Heart right ventricle (tissue), 16 donors: Measurements from ENCODE around the gene LLGL2. TPM values are rescaled to one million over a fixed set of nuclear protein-coding genes. Genes with fewer than 3 reads are reported as not detected.

Experiments used
- ATAC-seq, 8 donors: fragments of 200-7000 bp; cut with Tn5 transposase; one replicate each; pipeline ENCODE4 v1.9.1; 2020; ENCODE audit warnings: mild to moderate bottlenecking in 8 of 8, moderate library complexity in 8 of 8, moderate number of reproducible peaks in 1 of 8
- DNase-seq, 2 donors: peaks; one replicate each; pipeline ENCODE4 v3.0.0-alpha.2; 2020
- H3K27ac ChIP-seq, 10 donors: fragments of 200-600 bp; sonication (generic) in 2 of 10; one replicate each; pipeline versions ENCODE4 v1.5.0 to v1.8.0; 2020 to 2022; ENCODE audit warnings: mild to moderate bottlenecking in 3 of 10
- H3K27me3 ChIP-seq, 7 donors: fragments of 200-600 bp; one replicate each; pipeline ENCODE4 v1.8.0; 2021 to 2022; ENCODE audit warnings: mild to moderate bottlenecking in 2 of 7
- H3K36me3 ChIP-seq, 9 donors: fragments of 200-600 bp; sonication (generic) in 1 of 9; one replicate each; pipeline versions ENCODE4 v1.5.0 to v1.8.0; 2020 to 2022; ENCODE audit warnings: mild to moderate bottlenecking in 2 of 9
- H3K4me1 ChIP-seq, 9 donors: fragments of 200-600 bp; sonication (generic) in 1 of 9; one replicate each; pipeline versions ENCODE4 v1.5.0 to v1.8.0; 2020 to 2022; ENCODE audit warnings: mild to moderate bottlenecking in 4 of 9
- H3K4me3 ChIP-seq, 10 donors: fragments of 200-600 bp; sonication (generic) in 2 of 10; one replicate each; pipeline versions ENCODE4 v1.5.0 to v1.8.0; 2020 to 2022; ENCODE audit warnings: mild to moderate bottlenecking in 7 of 10, moderate library complexity in 2 of 10
- H3K9me3 ChIP-seq, 11 donors: fragments of 200-600 bp in 10 of 11; sonication (generic) in 2 of 11; one replicate each; pipeline versions ENCODE4 v1.5.0 to v1.8.0; 2013 to 2022; ENCODE audit warnings: mild to moderate bottlenecking in 2 of 11, control low read depth in 1 of 11, moderate library complexity in 1 of 11
- WGBS, 2 donors: extraction: QIAGEN DNeasy Blood & Tissue Kit; methylation state at CpG; one replicate each; pipeline ENCODE4 v1.1.7; 2013; ENCODE audit warnings: inconsistent platforms in 1 of 2; 5-methylcytosine and 5-hydroxymethylcytosine counted together
- intact Hi-C, 10 donors: fragments of 100-400 bp; cut with DNase I; formaldehyde crosslinking; loops; one replicate each; pipeline versions ENCODE4 v1.11.1 to v1.14.2; 2022
- long read RNA-seq, 3 donors: library from polyadenylated mRNA; unstranded; transcript quantifications; one replicate each; pipeline ENCODE4 v2.0.0, GENCODE V29; 2020 to 2021
- polyA plus RNA-seq, 2 donors: library from polyadenylated mRNA; stranded (reverse); fragments of 200-250 nt; gene quantifications; one replicate each; pipeline ENCODE4 v1.2.3, GENCODE V29; 2013
- total RNA-seq, 10 donors: library from RNA; stranded (reverse); fragmentation: NEBNext Ultra II Directional in 3 of 10; extraction: Animal tissue kit (Norgen Biotek cat#: 25700) in 3 of 10; gene quantifications; one replicate each; pipeline versions ENCODE4 v1.2.1 to v1.2.4, GENCODE V29; 2021 to 2023
- TF ChIP-seq, protein P1 (sequence below), 9 donors: fragments of 200-600 bp; sonication (generic) in 2 of 9; IDR thresholded peaks; one replicate each; pipeline versions ENCODE4 v1.5.0 to v1.8.0; 2021 to 2022; ENCODE audit warnings: antibody characterized with exemption in 9 of 9, mild to moderate bottlenecking in 5 of 9, moderate library complexity in 1 of 9
- donor health status: Arrhythmogenic right ventricular cardiomyopathy.
- donor health status: ischemic (EF 13 %, LVEDD 7.1; RV severe dilation, severe dysfunction).
- donor health status: healthy with polysubstance abuse.
- donor health status: DM: no; HTN: yes; CAD: no.
- donor health status: DM: no; HTN: no; CAD: no.
- donor health status: ischemic (EF 25% LVEDD 6.9; RV normal size, moderate dysfunction).
- donor health status: ischemic (EF 25% LVEDD 5.7; RV mildly dilated, moderate dysfunction).
- donor health status: healthy.
- donor health status: DM: yes; HTN: yes; CAD: no.
- donor health status: Ischemic cardiomyopathy.
- donor health status: ischemic (EF 35%, LVEDD 5.7; RV mildly dilated, moderate dysfunction).
- donor health status: nonischemic (EF 11% LVEDD 7.7; RV severe dilation, severe dysfunction).
- donor health status: DM: yes; HTN: yes; CAD: no.
- donor health status: PGD.
- donor health status: ischemic (EF 29% LVEDD 5.4; RV normal size, mild dysfunction).
- donor health status: nonischemic (EF 23%, LVEDD 6.1; RV moderate dilation, normal function).

Gene LLGL2, protein sequence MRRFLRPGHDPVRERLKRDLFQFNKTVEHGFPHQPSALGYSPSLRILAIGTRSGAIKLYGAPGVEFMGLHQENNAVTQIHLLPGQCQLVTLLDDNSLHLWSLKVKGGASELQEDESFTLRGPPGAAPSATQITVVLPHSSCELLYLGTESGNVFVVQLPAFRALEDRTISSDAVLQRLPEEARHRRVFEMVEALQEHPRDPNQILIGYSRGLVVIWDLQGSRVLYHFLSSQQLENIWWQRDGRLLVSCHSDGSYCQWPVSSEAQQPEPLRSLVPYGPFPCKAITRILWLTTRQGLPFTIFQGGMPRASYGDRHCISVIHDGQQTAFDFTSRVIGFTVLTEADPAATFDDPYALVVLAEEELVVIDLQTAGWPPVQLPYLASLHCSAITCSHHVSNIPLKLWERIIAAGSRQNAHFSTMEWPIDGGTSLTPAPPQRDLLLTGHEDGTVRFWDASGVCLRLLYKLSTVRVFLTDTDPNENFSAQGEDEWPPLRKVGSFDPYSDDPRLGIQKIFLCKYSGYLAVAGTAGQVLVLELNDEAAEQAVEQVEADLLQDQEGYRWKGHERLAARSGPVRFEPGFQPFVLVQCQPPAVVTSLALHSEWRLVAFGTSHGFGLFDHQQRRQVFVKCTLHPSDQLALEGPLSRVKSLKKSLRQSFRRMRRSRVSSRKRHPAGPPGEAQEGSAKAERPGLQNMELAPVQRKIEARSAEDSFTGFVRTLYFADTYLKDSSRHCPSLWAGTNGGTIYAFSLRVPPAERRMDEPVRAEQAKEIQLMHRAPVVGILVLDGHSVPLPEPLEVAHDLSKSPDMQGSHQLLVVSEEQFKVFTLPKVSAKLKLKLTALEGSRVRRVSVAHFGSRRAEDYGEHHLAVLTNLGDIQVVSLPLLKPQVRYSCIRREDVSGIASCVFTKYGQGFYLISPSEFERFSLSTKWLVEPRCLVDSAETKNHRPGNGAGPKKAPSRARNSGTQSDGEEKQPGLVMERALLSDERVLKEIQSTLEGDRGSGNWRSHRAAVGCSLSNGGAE
- total RNA-seq (1 to 10 TPM; 1.1 to 5.0 (median 2.6) TPM), polyA plus RNA-seq (10 to 100 TPM in 1 of 2 donors, 1 to 10 TPM in 1; 5.6 to 14.8 TPM)
- long read RNA-seq, donor 1, partial matches to known transcripts, result 5 of 10 reads
- long read RNA-seq, donor 1, other reads (novel, unspliced or antisense), result 4 of 10 reads
- long read RNA-seq, donor 2, partial matches to known transcripts, result 2 of 8 reads
- long read RNA-seq, donor 2, other reads (novel, unspliced or antisense), result 3 of 8 reads
- long read RNA-seq, donor 3, partial matches to known transcripts, result 2 of 4 reads
- long read RNA-seq, donor 3, other reads (novel, unspliced or antisense), result 2 of 4 reads

DNA sequence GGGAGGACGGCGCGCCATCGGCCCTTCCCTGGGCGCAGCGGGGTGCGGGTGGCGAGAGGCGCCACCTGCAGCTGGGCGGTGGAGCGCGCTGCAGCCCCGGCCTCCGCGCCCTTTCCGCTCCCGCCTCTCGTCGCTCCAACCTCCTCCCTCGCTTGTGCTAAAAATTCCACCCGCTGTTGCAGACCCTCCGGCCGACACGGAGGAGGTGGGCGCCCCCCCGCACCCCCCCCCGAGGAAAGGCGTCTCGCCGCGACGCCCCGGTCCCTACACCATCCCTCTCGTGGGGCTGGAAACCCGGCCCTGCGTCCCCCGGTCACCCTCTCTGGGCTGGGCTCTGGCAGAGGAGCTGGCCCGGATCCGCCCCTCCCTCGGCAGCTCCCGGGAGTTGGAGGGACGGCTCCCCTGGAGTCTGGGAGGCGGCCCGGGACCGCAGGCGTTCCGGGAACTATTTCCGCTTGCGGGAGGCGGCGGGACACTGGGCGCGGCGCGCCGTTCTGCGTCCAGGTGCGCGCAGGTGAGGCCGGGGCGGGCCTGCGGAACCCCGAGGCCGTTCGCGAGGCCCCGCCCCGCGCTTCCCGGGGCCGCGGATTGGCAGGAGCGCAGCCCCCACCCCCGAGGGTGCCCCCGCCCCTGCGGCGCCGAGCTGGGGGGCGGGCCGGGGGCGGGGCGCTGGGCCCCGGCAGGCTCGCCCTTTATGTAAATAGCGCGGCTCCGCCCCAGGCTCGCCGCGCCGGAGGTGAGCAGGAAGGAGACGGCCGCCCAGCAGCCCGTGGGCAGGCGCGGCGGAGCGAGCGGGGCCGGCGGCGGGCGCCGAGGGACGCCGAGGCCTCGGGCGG, at the start of gene LLGL2:
TSS of gene LLGL2 (plus strand) at position 728 of the 836 bp plus-strand sequence. CDS start 17,730 bp downstream, outside the sequence.
- intact Hi-C loops, result loop anchor here in 3 of 10 donors (2.0 to 5.0 kb wide), 3 partner anchors 57 to 98 kb away; no protein-coding TSS in a partner anchor
- 1% methylated on average over 81 to 107 of the region's 108 CpGs for WGBS, 2 donors
- peak within 1 kb of the TSS; percentile 7 to 80 (median 68) for H3K4me3 ChIP-seq
- no peaks in the 10 kb centered on the region for H3K9me3 ChIP-seq
- peak in 1 of 2 donors; percentile 75 for DNase-seq
- H3K27ac ChIP-seq, result peak within 1 kb of the TSS in 9 of 10 donors; percentile 26 to 78 (median 64)
- peaks cover 0 to 22% (median 3%) of the 10 kb centered on the region in 9 donors for H3K36me3 ChIP-seq
- ATAC-seq, result peak; percentile 81 to 92 (median 86)
- TF ChIP-seq, protein P1, sequence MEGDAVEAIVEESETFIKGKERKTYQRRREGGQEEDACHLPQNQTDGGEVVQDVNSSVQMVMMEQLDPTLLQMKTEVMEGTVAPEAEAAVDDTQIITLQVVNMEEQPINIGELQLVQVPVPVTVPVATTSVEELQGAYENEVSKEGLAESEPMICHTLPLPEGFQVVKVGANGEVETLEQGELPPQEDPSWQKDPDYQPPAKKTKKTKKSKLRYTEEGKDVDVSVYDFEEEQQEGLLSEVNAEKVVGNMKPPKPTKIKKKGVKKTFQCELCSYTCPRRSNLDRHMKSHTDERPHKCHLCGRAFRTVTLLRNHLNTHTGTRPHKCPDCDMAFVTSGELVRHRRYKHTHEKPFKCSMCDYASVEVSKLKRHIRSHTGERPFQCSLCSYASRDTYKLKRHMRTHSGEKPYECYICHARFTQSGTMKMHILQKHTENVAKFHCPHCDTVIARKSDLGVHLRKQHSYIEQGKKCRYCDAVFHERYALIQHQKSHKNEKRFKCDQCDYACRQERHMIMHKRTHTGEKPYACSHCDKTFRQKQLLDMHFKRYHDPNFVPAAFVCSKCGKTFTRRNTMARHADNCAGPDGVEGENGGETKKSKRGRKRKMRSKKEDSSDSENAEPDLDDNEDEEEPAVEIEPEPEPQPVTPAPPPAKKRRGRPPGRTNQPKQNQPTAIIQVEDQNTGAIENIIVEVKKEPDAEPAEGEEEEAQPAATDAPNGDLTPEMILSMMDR (IDR thresholded peaks at IDR 0.05), result peak; percentile 15 to 74 (median 49)
- peaks cover 0 to 23% (median 16%) of the 10 kb centered on the region in 9 donors for H3K4me1 ChIP-seq
- H3K27me3 ChIP-seq, result peaks cover 0 to 18% (median 0%) of the 10 kb centered on the region in 7 donors

DNA sequence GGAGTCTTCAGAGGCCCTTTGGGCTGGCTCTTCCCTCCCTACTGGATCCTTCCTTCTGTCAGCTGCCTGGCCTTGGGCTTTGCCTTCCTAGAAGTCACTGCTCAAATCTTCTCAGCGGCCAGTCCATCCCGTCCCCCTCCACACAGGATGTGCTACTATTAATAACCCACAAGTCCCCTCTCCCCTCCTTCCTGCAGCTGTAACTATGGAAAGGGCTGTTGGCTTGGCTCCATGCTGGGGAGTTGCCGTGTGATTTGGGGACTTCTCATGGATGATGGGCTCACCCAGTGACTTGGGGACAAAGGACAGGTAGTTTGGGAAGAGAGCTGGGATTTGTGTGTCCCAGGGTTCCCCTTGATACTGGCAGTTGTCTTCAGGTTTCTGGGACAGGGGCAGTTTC, 49.6 kb upstream of the LLGL2 start:
- intact Hi-C loops, result loop anchor here in 2 of 10 donors (5.0 to 10.0 kb wide), 3 partner anchors 34 to 51 kb away; no protein-coding TSS in a partner anchor
- WGBS, 2 donors, result 0 to 9% methylated on average over 3 of the region's 3 CpGs

DNA sequence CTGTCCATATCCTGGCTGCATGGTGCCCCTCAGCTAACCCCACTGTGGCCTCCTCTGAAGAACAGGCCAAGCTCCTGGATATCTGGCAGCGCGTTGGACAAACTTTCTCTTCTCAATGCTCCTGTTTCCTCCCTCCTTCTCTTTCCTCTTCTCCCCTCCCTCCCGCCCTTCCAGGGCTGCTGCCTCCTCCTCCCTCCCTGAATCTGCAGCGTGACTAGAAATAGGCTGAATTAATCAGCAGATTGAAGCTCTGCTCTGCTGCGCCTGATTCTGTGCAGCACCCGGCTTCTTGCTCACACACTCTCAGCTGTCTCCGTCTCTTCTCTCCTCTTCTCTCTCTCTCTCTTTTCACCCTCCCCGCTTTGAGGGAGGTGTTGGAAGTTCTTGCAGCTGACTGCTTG, 49.2 kb upstream of the LLGL2 start:
- H3K27me3 ChIP-seq, result no peaks in the 10 kb centered on the region
- intact Hi-C loops, result loop anchor here in 2 of 10 donors (5.0 to 10.0 kb wide), 3 partner anchors 34 to 51 kb away; no protein-coding TSS in a partner anchor
- TF ChIP-seq, protein P1 (IDR thresholded peaks at IDR 0.05), result no peak
- ATAC-seq, result peak; percentile 60 to 85 (median 76)
- 4 to 10% methylated on average over 8 of the region's 8 CpGs for WGBS, 2 donors
- H3K4me1 ChIP-seq, result peaks cover 28 to 80% (median 45%) of the 10 kb centered on the region in 9 donors
- peaks cover 0 to 33% (median 0%) of the 10 kb centered on the region in 9 donors for H3K36me3 ChIP-seq
- no peak for DNase-seq
- peak overlapping the region in 8 of 10 donors; percentile 8 to 44 (median 34) for H3K4me3 ChIP-seq
- H3K9me3 ChIP-seq, result no peaks in the 10 kb centered on the region
- H3K27ac ChIP-seq, result peak overlapping the region; percentile 57 to 90 (median 81)

More for the DNA sequence above, 49.6 kb upstream of the LLGL2 start:
- Histone ChIP-seq H3K27me3 (no peaks in the 10 kb centered on the region), H3K4me3 (peak overlapping the region in 8 of 10 donors; percentile 8 to 44 (median 34)), H3K27ac (peak overlapping the region; percentile 57 to 90 (median 81)), H3K9me3 (no peaks in the 10 kb centered on the region), H3K4me1 (peaks cover 28 to 76% (median 43%) of the 10 kb centered on the region in 9 donors), H3K36me3 (peaks cover 0 to 33% (median 0%) of the 10 kb centered on the region in 9 donors)
- DNase-seq (peak in 1 of 2 donors; percentile 84), ATAC-seq (peak; percentile 73 to 93 (median 87))
- TF ChIP-seq, protein P1 (IDR thresholded peaks at IDR 0.05), result no peak
